ENCODE results near the gene CYP2B6. TPM values are rescaled to one million over a fixed set of nuclear protein-coding genes. Genes with fewer than 3 reads are reported as not detected.
"Not testable (repeated sequence)": the region's sequence is repeated elsewhere in the genome, so short reads cannot be mapped to it uniquely, and the experiment has no call there.

CYP2B6 gene
- total RNA-seq, 1 donor, result not detected

- DNase-seq (ENCODE audit: low read depth in 2 of 3, low spot score in 2 of 3), result no peak
Observed at GRCh38 chr19:41029524-41030432, 38.7 kb downstream of the CYP2B6 start.

GRCh38 chr19:41030651-41031050 is 39.6 kb downstream of the CYP2B6 start:
- no peak for DNase-seq (ENCODE audit: low read depth in 2 of 3, low spot score in 2 of 3)

DNA sequence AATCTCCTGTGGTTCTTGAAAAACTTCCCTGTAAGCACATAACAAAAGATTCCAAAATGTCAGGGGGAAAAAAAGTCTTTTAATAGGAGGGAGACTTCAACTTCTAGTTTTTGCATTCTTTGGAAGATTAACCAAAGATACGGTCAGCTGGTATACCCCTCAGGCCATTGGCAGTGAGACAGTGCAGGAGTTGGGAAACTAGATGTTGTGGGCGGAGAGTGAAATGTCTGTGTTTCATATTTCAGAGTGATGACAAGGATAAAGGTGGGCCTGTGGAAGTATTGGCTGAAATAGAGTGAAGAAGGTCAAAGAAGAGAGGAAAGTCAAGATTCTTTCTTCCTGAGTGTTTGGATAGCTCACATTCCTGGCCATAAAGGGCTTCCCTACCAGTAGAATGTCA is 40.8 kb downstream of the CYP2B6 start:
- DNase-seq (ENCODE audit: low read depth in 2 of 3, low spot score in 2 of 3), result no peak

DNA sequence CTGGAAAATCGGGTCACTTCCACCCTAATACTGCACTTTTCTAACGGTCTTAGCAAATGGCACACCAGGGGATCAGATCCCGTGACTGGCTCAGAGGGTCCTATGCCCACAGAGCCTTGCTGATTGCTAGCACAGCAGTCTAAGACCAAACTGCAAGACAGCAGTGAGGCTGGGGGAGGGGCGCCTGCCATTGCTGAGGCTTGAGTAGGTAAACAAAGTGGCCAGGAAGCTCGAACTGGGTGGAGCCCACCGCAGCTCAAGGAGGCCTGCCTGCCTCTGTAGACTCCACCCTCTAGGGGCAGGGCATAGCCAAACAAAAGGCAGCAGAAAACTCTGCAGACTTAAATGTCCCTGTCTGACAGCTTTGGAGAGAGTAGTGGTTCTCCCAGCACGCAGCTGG is 42.2 kb downstream of the CYP2B6 start:
- not testable (repeated sequence) for DNase-seq (ENCODE audit: low read depth in 2 of 3, low spot score in 2 of 3)

- no peak for DNase-seq (ENCODE audit: low read depth in 2 of 3, low spot score in 2 of 3)
Observed at GRCh38 chr19:41039806-41040205, 48.7 kb downstream of the CYP2B6 start.

DNA sequence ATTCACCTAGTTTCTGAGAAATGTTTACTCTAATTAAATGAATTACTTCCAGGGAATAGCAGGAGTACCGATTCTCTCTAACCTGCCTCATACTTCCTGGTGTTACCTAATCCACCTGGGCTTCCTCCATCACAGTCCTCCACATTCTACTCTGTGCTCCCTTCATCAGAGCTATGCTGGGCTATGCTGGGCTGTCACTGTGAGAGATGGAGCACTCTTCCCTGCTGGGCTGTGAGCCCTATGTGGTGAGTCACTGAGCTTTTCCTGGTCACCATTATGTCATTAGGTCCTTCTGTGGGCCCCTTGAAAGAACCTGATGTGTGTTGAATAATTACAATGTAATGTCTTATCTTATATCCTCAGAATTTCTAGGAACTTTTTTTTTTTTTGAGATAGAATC is 54.0 kb downstream of the CYP2B6 start:
- not testable (repeated sequence) for DNase-seq (ENCODE audit: low read depth in 2 of 3, low spot score in 2 of 3)

- no peak for DNase-seq (ENCODE audit: low read depth in 2 of 3, low spot score in 2 of 3)
Observed at GRCh38 chr19:41050426-41050825, 59.3 kb downstream of the CYP2B6 start.

DNA sequence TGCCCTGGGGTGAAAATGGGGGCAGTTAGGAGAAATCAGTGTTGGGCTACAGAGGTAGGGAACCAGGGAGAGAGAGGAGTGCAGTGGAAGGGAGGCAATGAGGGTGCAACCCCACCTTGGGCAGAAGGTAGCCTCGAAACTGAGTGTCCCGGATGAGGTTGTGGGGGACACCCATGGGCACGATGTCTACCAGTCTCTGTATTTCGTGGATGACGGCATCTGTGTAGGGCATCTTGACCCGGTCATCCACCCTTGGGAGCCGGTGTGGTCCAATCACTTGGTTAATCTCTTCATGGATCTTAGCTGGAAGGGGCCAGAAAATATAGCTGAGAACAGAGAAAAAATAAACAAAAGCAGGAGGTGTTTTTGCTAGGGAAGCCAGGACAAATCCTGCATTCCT is 61.1 kb downstream of the CYP2B6 start:
- not testable (repeated sequence) for DNase-seq (ENCODE audit: low read depth in 2 of 3, low spot score in 2 of 3)

- DNase-seq (ENCODE audit: low read depth in 2 of 3, low spot score in 2 of 3), result not testable (repeated sequence)
Observed at GRCh38 chr19:41053331-41053730, 62.2 kb downstream of the CYP2B6 start.

DNA sequence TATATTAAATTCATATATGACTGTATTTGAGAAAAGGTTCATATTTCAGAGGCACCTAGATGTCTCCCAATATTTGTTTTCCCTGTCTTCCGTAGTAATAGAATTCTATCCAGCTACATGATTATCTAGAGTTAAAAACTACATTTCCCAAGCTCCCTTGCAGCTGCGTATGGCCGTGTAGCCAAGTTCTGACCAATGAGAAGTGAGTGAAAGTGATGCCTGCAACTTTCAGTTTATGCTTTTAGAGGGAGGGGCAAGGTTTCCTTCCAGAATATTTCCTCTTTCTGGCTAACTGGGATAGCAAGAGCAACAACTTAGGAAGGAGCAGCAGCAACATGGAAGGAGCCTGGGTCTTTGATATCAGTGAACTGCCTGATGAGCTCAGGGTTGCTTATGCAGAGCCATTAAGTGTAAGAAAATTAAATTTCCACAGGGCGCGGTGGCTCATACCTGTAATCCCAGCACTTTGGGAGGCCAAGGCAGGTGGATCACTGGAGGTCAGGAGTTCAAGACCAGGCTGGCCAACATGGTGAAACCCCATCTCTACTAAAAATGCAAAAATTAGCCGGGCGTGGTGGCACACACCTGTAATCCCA is 74.0 kb downstream of the CYP2B6 start:
- no peak for DNase-seq (ENCODE audit: low read depth in 2 of 3, low spot score in 2 of 3)

Other genes with a start within 250 kb of the CYP2B6 start
- 3.8 TPM for gene ACTMAP, start 240.8 kb upstream of the CYP2B6 start, total RNA-seq
- 77.3 TPM for gene SNRPA, start 240.1 kb upstream of the CYP2B6 start, total RNA-seq
- not detected for gene MIA, start 215.8 kb upstream of the CYP2B6 start, total RNA-seq
- 28.8 TPM for gene RAB4B, start 213.0 kb upstream of the CYP2B6 start, total RNA-seq
- gene EGLN2, start 192.1 kb upstream of the CYP2B6 start, total RNA-seq, result 146 TPM
- gene CYP2A6, start 140.8 kb upstream of the CYP2B6 start, total RNA-seq, result not detected
- not detected for gene CYP2A7, start 109.1 kb upstream of the CYP2B6 start, total RNA-seq
- gene CYP2A13, start 97.2 kb downstream of the CYP2B6 start, total RNA-seq, result not detected
- under 0.01 TPM for gene CYP2F1, start 123.2 kb downstream of the CYP2B6 start, total RNA-seq
- gene CYP2S1, start 201.9 kb downstream of the CYP2B6 start, total RNA-seq, result 3.0 TPM
- 7.0 TPM for gene AXL, start 227.9 kb downstream of the CYP2B6 start, total RNA-seq